B cell (primary cell): ENCODE results near the gene CARMIL1. TPM values are rescaled to one million over a fixed set of nuclear protein-coding genes. Genes with fewer than 3 reads are reported as not detected.

Source experiments
- ATAC-seq: fragments of 200-7000 bp; cut with Tn5 transposase; one replicate; pipeline ENCODE4 v1.10.0; 2021; ENCODE audit warnings: low read depth, mild to moderate bottlenecking, moderate number of reproducible peaks, moderate library complexity
- CTCF ChIA-PET: fragments of 350-600 bp; sonication (Branson Sonifier 250); formaldehyde crosslinking; loops from one replicate; lab custom pipeline; 2021; ENCODE audit warnings: antibody characterized with exemption, inconsistent platforms; lab: Charles Lee
- POLR2A ChIA-PET: fragments of 350-600 bp; sonication (Branson Sonifier 250); formaldehyde crosslinking; loops from one replicate; lab custom pipeline; 2021; ENCODE audit warnings: antibody characterized with exemption; lab: Charles Lee
- DNase-seq: peaks from one replicate; pipeline ENCODE4 v3.0.0; 2013
- H2AFZ ChIP-seq: 2 replicates; pipeline ENCODE4 v1.6.1; 2012; ENCODE audit warnings: mild to moderate bottlenecking, low read depth, low read length; ENCODE audit not compliant: insufficient read depth, poor library complexity, severe bottlenecking
- H3K27ac ChIP-seq, 2 donors: 1 replicate in 1 of 2; 2 replicates in 1 of 2; pipeline ENCODE4 v1.5.1; 2012 to 2013; ENCODE audit warnings: low read length in 2 of 2, mild to moderate bottlenecking in 2 of 2, moderate library complexity in 1 of 2
- H3K27me3 ChIP-seq, 4 experiments: fragments of 200-600 bp in 1 of 4; sonication (generic) in 1 of 4; replicated peaks in 1 of 4; 1 replicate in 2 of 4; 2 replicates in 2 of 4; pipeline versions ENCODE4 v1.6.1 to v1.7.0; 2013 to 2016; ENCODE audit warnings: low read length in 3 of 4, mild to moderate bottlenecking in 2 of 4, mixed read lengths in 1 of 4, moderate library complexity in 1 of 4; ENCODE audit not compliant: insufficient read depth in 4 of 4, control insufficient read depth in 3 of 4; ENCODE audit errors: control extremely low read depth in 1 of 4
- H3K36me3 ChIP-seq, 2 experiments: replicated peaks in 1 of 2; 1 replicate in 1 of 2; 2 replicates in 1 of 2; pipeline versions ENCODE4 v1.6.1 to v1.7.1; 2013; ENCODE audit warnings: low read length in 1 of 2; ENCODE audit not compliant: insufficient read depth in 2 of 2, control insufficient read depth in 1 of 2; ENCODE audit errors: control extremely low read depth in 1 of 2, extremely low read depth in 1 of 2
- H3K4me1 ChIP-seq, 2 donors: fragments of 200-600 bp in 1 of 2; sonication (generic) in 1 of 2; 1 replicate in 1 of 2; 2 replicates in 1 of 2; pipeline versions ENCODE4 v1.5.1 to v1.6.1; 2013 to 2017; ENCODE audit warnings: low read length in 2 of 2; ENCODE audit not compliant: control insufficient read depth in 2 of 2, insufficient read depth in 2 of 2
- H3K4me2 ChIP-seq: replicated peaks from 2 replicates; pipeline ENCODE3; 2012; ENCODE audit warnings: mild to moderate bottlenecking, low read depth, low read length; ENCODE audit not compliant: poor library complexity, severe bottlenecking
- H3K4me3 ChIP-seq, 5 experiments: fragments of 200-600 bp in 1 of 5; sonication (generic) in 1 of 5; 1 replicate in 3 of 5; 2 replicates in 2 of 5; pipeline versions ENCODE4 v1.5.1 to v1.7.0; 2011 to 2016; ENCODE audit warnings: low read length in 4 of 5, mild to moderate bottlenecking in 4 of 5, low read depth in 2 of 5, control low read depth in 1 of 5, moderate library complexity in 1 of 5; ENCODE audit not compliant: insufficient read depth in 1 of 5; ENCODE audit errors: control extremely low read depth in 1 of 5, extremely low read depth in 1 of 5
- H3K79me2 ChIP-seq: fragments of 200-600 bp; sonication (generic); one replicate; pipeline ENCODE4 v1.6.0; 2016; ENCODE audit warnings: low read length; ENCODE audit not compliant: control insufficient read depth, insufficient read depth
- H3K9ac ChIP-seq: fragments of 200-600 bp; sonication (generic); 2 replicates; pipeline ENCODE4 v1.6.1; 2017; ENCODE audit warnings: mild to moderate bottlenecking, low read length, moderate library complexity
- H3K9me3 ChIP-seq, 3 donors: one replicate each; pipeline versions ENCODE4 v1.6.1 to v1.7.1; 2013; ENCODE audit warnings: low read length in 2 of 3; ENCODE audit not compliant: control insufficient read depth in 2 of 3, insufficient read depth in 1 of 3; ENCODE audit errors: control extremely low read depth in 1 of 3
- H4K20me1 ChIP-seq: 2 replicates; pipeline ENCODE4 v1.6.0; 2012; ENCODE audit warnings: mild to moderate bottlenecking, low read length; ENCODE audit not compliant: insufficient read depth, control insufficient read depth, poor library complexity, severe bottlenecking
- H3K27ac Mint-ChIP-seq: one replicate; pipeline ENCODE4 v1.8.0; 2021; ENCODE audit warnings: mixed read lengths
- H3K27me3 Mint-ChIP-seq: one replicate; pipeline ENCODE4 v1.8.0; 2021; ENCODE audit warnings: mixed read lengths
- H3K4me1 Mint-ChIP-seq: one replicate; pipeline ENCODE4 v1.8.0; 2021; ENCODE audit warnings: mixed read lengths
- H3K4me3 Mint-ChIP-seq: one replicate; pipeline ENCODE4 v1.8.0; 2021; ENCODE audit warnings: mixed read lengths
- H3K9me3 Mint-ChIP-seq: one replicate; pipeline ENCODE4 v1.8.0; 2022; ENCODE audit warnings: mixed read lengths; ENCODE audit not compliant: insufficient read depth
- CTCF ChIP-seq: fragments of 200-600 bp; IDR thresholded peaks from one replicate; pipeline ENCODE4 v1.8.0; 2022; ENCODE audit warnings: antibody characterized with exemption, mild to moderate bottlenecking
- EZH2 ChIP-seq: IDR thresholded peaks from 2 replicates; pipeline ENCODE4 v1.6.1; 2012; ENCODE audit warnings: borderline replicate concordance, low read depth, mild to moderate bottlenecking, moderate library complexity, low read length; ENCODE audit not compliant: insufficient read depth, poor library complexity, severe bottlenecking
- WGBS: methylation state at CpG from one replicate; pipeline ENCODE4 v1.1.5; 2013; ENCODE audit warnings: missing lambda C conversion rate; ENCODE audit not compliant: insufficient coverage; 5-methylcytosine and 5-hydroxymethylcytosine counted together
- intact Hi-C: fragments of 100-400 bp; cut with micrococcal nuclease; formaldehyde crosslinking; loops from one replicate; pipeline ENCODE4 v1.10.0; 2022
- polyA plus RNA-seq: library from polyadenylated mRNA; depleted of rRNA; stranded (reverse); fragments of >200 nt; gene quantifications from 2 replicates; pipeline ENCODE4 v1.2.3, GENCODE V29; 2012
- total RNA-seq, 2 donors: library from RNA; stranded (reverse); fragments of 120-200 nt in 1 of 2; gene quantifications; 1 replicate in 1 of 2; 2 replicates in 1 of 2; pipeline versions ENCODE4 v1.2.3 to v1.2.4, GENCODE V29; 2013 to 2022

CARMIL1 gene
- total and polyA plus RNA-seq, 2 donors (not counting 1 experiment from before 2014, with no cell fraction given) = 7.5 to 11.0 TPM

GRCh38 chr6:25488156-25488555 lies 209.0 kb downstream of the CARMIL1 start:
- no peak overlapping the region for H3K27ac ChIP-seq
- no peaks in the 10 kb centered on the region for H3K27me3 ChIP-seq
- WGBS = 60% methylated on average over 1 of the region's 3 CpGs
- TF ChIP-seq CTCF (no peak), EZH2 (no peak)
- H3K4me3 ChIP-seq = no peak overlapping the region
- DNase-seq (no peak), ATAC-seq (no peak)
- no peaks in the 10 kb centered on the region for H4K20me1 ChIP-seq
- H3K4me2 ChIP-seq = no peak overlapping the region
- H3K4me3 Mint-ChIP-seq = no peak overlapping the region
- H3K36me3 ChIP-seq = no peaks in the 10 kb centered on the region
- H3K4me1 Mint-ChIP-seq = peaks cover 4% of the 10 kb centered on the region
- ChIA-PET POLR2A (interaction anchor here (0.5 kb wide), 1 partner anchor 209 kb away, joined by 4 read pairs; the partner anchor contains the start of gene CARMIL1), CTCF (interaction anchor here (0.7 to 10.4 kb wide), 11 partner anchors 16 to 265 kb away, joined by 3 to 353 read pairs (median 4); partner anchors contain the start of gene CARMIL1)
- H3K4me1 ChIP-seq = peaks cover 0 to 3% of the 10 kb centered on the region in 2 donors
- H3K9me3 Mint-ChIP-seq = no peaks in the 10 kb centered on the region
- no peaks in the 10 kb centered on the region for H3K9me3 ChIP-seq
- H2AFZ ChIP-seq = no peak overlapping the region
- no peak overlapping the region for H3K9ac ChIP-seq
- no peak overlapping the region for H3K27ac Mint-ChIP-seq
- intact Hi-C loops = no loop called here
- no peaks in the 10 kb centered on the region for H3K79me2 ChIP-seq
- H3K27me3 Mint-ChIP-seq = no peaks in the 10 kb centered on the region

GRCh38 chr6:25489399-25489798 lies 210.2 kb downstream of the CARMIL1 start:
- no peaks in the 10 kb centered on the region for H3K9me3 Mint-ChIP-seq
- DNase-seq (no peak), ATAC-seq (no peak)
- Histone ChIP-seq H3K9ac (no peak overlapping the region), H2AFZ (no peak overlapping the region), H3K79me2 (no peaks in the 10 kb centered on the region), H3K4me1 (peaks cover 0 to 3% of the 10 kb centered on the region in 2 donors), H3K4me3 (no peak overlapping the region), H3K27ac (no peak overlapping the region), H3K27me3 (no peaks in the 10 kb centered on the region), H4K20me1 (no peaks in the 10 kb centered on the region), H3K9me3 (no peaks in the 10 kb centered on the region), H3K4me2 (no peak overlapping the region), H3K36me3 (no peaks in the 10 kb centered on the region)
- H3K4me1 Mint-ChIP-seq = peaks cover 4% of the 10 kb centered on the region
- POLR2A ChIA-PET = interaction anchor here (1.2 to 1.6 kb wide), 2 partner anchors 210 to 224 kb away, joined by 4 to 9 read pairs; partner anchors contain the start of gene CARMIL1
- no CpG with 5 or more reads among the region's 3 CpGs for WGBS
- intact Hi-C loops = no loop called here
- H3K27me3 Mint-ChIP-seq = no peaks in the 10 kb centered on the region
- H3K4me3 Mint-ChIP-seq = no peak overlapping the region
- no peak overlapping the region for H3K27ac Mint-ChIP-seq
- CTCF ChIA-PET = interaction anchor here (0.7 to 10.4 kb wide), 40 partner anchors 10 to 514 kb away, joined by 3 to 353 read pairs (median 6); partner anchors contain the start of gene CARMIL1
- TF ChIP-seq CTCF = no peak
- TF ChIP-seq EZH2 = no peak
